ENCODE data around the gene ASS1. TPM values are rescaled to one million over a fixed set of nuclear protein-coding genes. Genes with fewer than 3 reads are reported as not detected.

Gene ASS1
- total RNA-seq, 1 experiment from 2014 or later: 255 TPM

DNA sequence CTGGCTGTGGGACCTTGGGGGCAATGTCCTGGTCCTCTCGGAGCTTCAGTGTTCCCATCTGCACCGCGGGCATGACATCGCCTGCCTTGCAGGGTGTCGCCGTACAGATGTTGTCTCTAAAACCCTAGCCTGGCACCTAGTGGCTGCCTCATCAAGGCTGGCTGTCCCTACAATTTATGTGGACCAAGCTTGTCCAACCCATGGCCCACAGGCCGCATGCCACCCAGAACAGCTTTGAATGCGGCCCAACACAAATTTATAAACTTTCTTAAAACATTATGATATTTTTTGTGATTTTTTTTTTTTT is 18.3 kb upstream of the ASS1 start:
- Histone ChIP-seq H3K27me3 (ENCODE audit: insufficient read depth, low read depth) (no peaks in the 10 kb centered on the region), H3K27ac (no peak overlapping the region), H3K9me3 (ENCODE audit: insufficient read depth, low read depth) (no peaks in the 10 kb centered on the region; the same call in 1 of the 2 replicates), H3K9me2 (ENCODE audit: insufficient read depth) (no peaks in the 10 kb centered on the region), H2AFZ (no peak overlapping the region), H3F3A (ENCODE audit: insufficient read depth, low read depth) (no peaks in the 10 kb centered on the region), H3K4me2 (no peak overlapping the region), H3K4me1 (replicated peaks; ENCODE audit: insufficient read depth) (peaks cover 11% of the 10 kb centered on the region; the same call in 1 of the 2 replicates), H4K20me1 (ENCODE audit: insufficient read depth) (no peaks in the 10 kb centered on the region), H3K4me3 (no peak overlapping the region), H3K79me2 (ENCODE audit: low read depth) (no peaks in the 10 kb centered on the region), H3K36me3 (ENCODE audit: low read depth) (no peaks in the 10 kb centered on the region)
- POLR2A ChIA-PET (ENCODE audit: unreplicated experiment): interaction anchor here (0.7 to 1.0 kb wide), 2 partner anchors 62 to 1262 kb away, joined by 3 to 7 read pairs; no protein-coding TSS in a partner anchor
- intact Hi-C loops (cut with micrococcal nuclease; ENCODE audit: unreplicated experiment): no loop called here
- BruUV-seq (replicated peaks): no TSS peak
- DNase-seq: no peak
- CTCF ChIA-PET: interaction anchor here (0.6 kb wide), 1 partner anchor 32 kb away, joined by 5 read pairs; no protein-coding TSS in a partner anchor
- TF ChIP-seq, protein P1, sequence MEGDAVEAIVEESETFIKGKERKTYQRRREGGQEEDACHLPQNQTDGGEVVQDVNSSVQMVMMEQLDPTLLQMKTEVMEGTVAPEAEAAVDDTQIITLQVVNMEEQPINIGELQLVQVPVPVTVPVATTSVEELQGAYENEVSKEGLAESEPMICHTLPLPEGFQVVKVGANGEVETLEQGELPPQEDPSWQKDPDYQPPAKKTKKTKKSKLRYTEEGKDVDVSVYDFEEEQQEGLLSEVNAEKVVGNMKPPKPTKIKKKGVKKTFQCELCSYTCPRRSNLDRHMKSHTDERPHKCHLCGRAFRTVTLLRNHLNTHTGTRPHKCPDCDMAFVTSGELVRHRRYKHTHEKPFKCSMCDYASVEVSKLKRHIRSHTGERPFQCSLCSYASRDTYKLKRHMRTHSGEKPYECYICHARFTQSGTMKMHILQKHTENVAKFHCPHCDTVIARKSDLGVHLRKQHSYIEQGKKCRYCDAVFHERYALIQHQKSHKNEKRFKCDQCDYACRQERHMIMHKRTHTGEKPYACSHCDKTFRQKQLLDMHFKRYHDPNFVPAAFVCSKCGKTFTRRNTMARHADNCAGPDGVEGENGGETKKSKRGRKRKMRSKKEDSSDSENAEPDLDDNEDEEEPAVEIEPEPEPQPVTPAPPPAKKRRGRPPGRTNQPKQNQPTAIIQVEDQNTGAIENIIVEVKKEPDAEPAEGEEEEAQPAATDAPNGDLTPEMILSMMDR (conservative IDR thresholded peaks at IDR 0.05): no peak
- no peak for TF ChIP-seq EZH2 (IDR thresholded peaks at IDR 0.05; ENCODE audit: low read depth)

DNA sequence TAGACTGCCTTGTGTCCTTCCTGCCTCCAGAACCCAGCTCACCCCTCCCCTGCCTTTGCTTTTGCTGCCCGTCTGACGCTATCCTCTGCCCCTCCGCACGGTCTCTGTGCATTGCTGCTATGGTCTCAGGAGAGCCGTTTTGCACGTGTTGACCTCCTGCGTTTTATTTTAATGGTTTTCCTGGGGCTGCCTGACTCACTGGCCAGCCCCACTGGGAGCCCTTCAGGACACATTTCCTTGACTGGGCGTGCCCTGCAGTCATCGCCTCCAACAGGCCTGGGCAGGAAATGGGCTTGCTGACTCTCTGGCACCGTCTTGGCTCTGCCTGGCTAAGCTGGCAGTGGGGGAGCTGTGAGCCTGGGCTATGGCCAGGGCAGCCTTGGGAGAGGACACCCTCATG is 17.9 kb upstream of the ASS1 start:
- CTCF ChIA-PET: interaction anchor here (0.5 to 0.6 kb wide), 2 partner anchors 31 to 257 kb away, joined by 5 to 9 read pairs; no protein-coding TSS in a partner anchor
- no peaks in the 10 kb centered on the region for H3K79me2 ChIP-seq (ENCODE audit: low read depth)
- intact Hi-C loops (cut with micrococcal nuclease; ENCODE audit: unreplicated experiment): no loop called here
- no peak overlapping the region for H3K27ac ChIP-seq
- no TSS peak for BruUV-seq (replicated peaks)
- no peaks in the 10 kb centered on the region for H3F3A ChIP-seq (ENCODE audit: insufficient read depth, low read depth)
- H3K4me3 ChIP-seq: no peak overlapping the region
- no peak overlapping the region for H2AFZ ChIP-seq
- no peaks in the 10 kb centered on the region for H4K20me1 ChIP-seq (ENCODE audit: insufficient read depth)
- H3K27me3 ChIP-seq (ENCODE audit: insufficient read depth, low read depth): no peaks in the 10 kb centered on the region
- no peaks in the 10 kb centered on the region; the same call in 1 of the 2 replicates for H3K9me3 ChIP-seq (ENCODE audit: insufficient read depth, low read depth)
- no peak overlapping the region for H3K4me2 ChIP-seq
- no peaks in the 10 kb centered on the region for H3K36me3 ChIP-seq (ENCODE audit: low read depth)
- H3K4me1 ChIP-seq (replicated peaks; ENCODE audit: insufficient read depth): peaks cover 11% of the 10 kb centered on the region; the same call in 1 of the 2 replicates
- POLR2A ChIA-PET (ENCODE audit: unreplicated experiment): interaction anchor here (0.7 to 1.0 kb wide), 3 partner anchors 13 to 1262 kb away, joined by 3 to 7 read pairs (median 3); no protein-coding TSS in a partner anchor
- TF ChIP-seq, protein P1 (conservative IDR thresholded peaks at IDR 0.05): no peak
- no peak for TF ChIP-seq EZH2 (IDR thresholded peaks at IDR 0.05; ENCODE audit: low read depth)
- DNase-seq: peak; percentile 65 to 66
- H3K9me2 ChIP-seq (ENCODE audit: insufficient read depth): no peaks in the 10 kb centered on the region

DNA sequence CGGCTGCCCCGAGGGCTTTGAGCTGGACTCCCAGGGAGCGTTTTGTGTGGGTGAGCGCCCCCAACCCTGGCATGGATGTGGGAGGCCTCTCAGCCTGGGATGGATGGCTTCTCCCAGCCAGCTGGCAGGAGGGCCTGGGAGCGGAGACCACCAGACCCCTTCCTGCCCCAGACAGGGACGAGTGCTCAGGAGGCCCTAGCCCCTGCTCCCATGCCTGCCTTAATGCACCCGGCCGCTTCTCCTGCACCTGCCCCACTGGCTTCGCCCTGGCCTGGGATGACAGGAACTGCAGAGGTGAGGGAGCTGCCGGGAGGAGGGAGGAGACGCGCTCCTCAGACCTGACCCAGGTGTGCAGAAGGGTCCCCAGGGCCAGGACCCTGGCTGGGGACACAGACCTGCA is 17.4 kb upstream of the ASS1 start:
- POLR2A ChIA-PET (ENCODE audit: unreplicated experiment): interaction anchor here (0.7 to 1.0 kb wide), 2 partner anchors 13 to 63 kb away, joined by 3 to 7 read pairs; no protein-coding TSS in a partner anchor
- H3K4me2 ChIP-seq: no peak overlapping the region

More for the DNA sequence above, 17.4 kb upstream of the ASS1 start:
- Histone ChIP-seq H3F3A (ENCODE audit: insufficient read depth, low read depth) (no peaks in the 10 kb centered on the region), H3K9me2 (ENCODE audit: insufficient read depth) (no peaks in the 10 kb centered on the region), H4K20me1 (ENCODE audit: insufficient read depth) (no peaks in the 10 kb centered on the region), H3K36me3 (ENCODE audit: low read depth) (no peaks in the 10 kb centered on the region), H2AFZ (no peak overlapping the region), H3K27ac (no peak overlapping the region), H3K27me3 (ENCODE audit: insufficient read depth, low read depth) (no peaks in the 10 kb centered on the region), H3K4me3 (no peak overlapping the region), H3K4me1 (replicated peaks; ENCODE audit: insufficient read depth) (peaks cover 11% of the 10 kb centered on the region; the same call in 1 of the 2 replicates), H3K79me2 (ENCODE audit: low read depth) (no peaks in the 10 kb centered on the region), H3K9me3 (ENCODE audit: insufficient read depth, low read depth) (no peaks in the 10 kb centered on the region; the same call in 1 of the 2 replicates)
- intact Hi-C loops (cut with micrococcal nuclease; ENCODE audit: unreplicated experiment): no loop called here
- DNase-seq: no peak
- CTCF ChIA-PET: interaction anchor here (0.5 to 0.7 kb wide), 2 partner anchors 13 to 257 kb away, joined by 9 read pairs; no protein-coding TSS in a partner anchor
- no TSS peak for BruUV-seq (replicated peaks)
- TF ChIP-seq, protein P1 (conservative IDR thresholded peaks at IDR 0.05): no peak
- no peak for TF ChIP-seq EZH2 (IDR thresholded peaks at IDR 0.05; ENCODE audit: low read depth)

Data from PC-9 (cell line).